Mucosa of descending colon (tissue), 3 donors: ENCODE data around the gene ANKS1B. TPM values are rescaled to one million over a fixed set of nuclear protein-coding genes. Genes with fewer than 3 reads are reported as not detected.

ENCODE experiments used
- ATAC-seq: fragments of 200-7000 bp; cut with Tn5 transposase; one replicate; pipeline ENCODE4 v1.9.1; 2020; ENCODE audit warnings: mild to moderate bottlenecking, moderate library complexity
- DNase-seq, 3 donors: peaks; one replicate each; pipeline ENCODE4 v3.0.0-alpha.2; 2020
- H3K36me3 ChIP-seq: fragments of 200-600 bp; one replicate; pipeline ENCODE4 v1.8.0; 2021; ENCODE audit warnings: low read depth, mild to moderate bottlenecking
- H3K4me1 ChIP-seq: fragments of 200-600 bp; one replicate; pipeline ENCODE4 v1.8.0; 2021; ENCODE audit warnings: low read depth, mild to moderate bottlenecking
- H3K4me3 ChIP-seq: fragments of 200-600 bp; one replicate; pipeline ENCODE4 v1.8.0; 2021; ENCODE audit warnings: mild to moderate bottlenecking
- H3K9me3 ChIP-seq: fragments of 200-600 bp; one replicate; pipeline ENCODE4 v1.8.0; 2021; ENCODE audit warnings: mild to moderate bottlenecking
- intact Hi-C, 2 donors: fragments of 100-400 bp; cut with DNase I in 1 of 2; cut with micrococcal nuclease in 1 of 2; formaldehyde crosslinking; loops; one replicate each; pipeline versions ENCODE4 v1.11.0 to v1.11.1; 2022; cut with DNase I, micrococcal nuclease
- total RNA-seq, 3 donors: library from RNA; stranded (reverse); fragmentation: NEBNext Ultra II Directional in 2 of 3; extraction: Animal tissue kit (Norgen Biotek cat#: 25700) in 2 of 3; gene quantifications; one replicate each; pipeline versions ENCODE4 v1.2.1 to v1.2.4, GENCODE V29; 2021 to 2023
- TF ChIP-seq, protein P1 (sequence below): fragments of 200-600 bp; IDR thresholded peaks from one replicate; pipeline ENCODE4 v1.8.0; 2022; ENCODE audit warnings: antibody characterized with exemption, mild to moderate bottlenecking
- donor health status: DM: no; HTN: no; CAD: no; lungs with moderate emphysema.
- donor health status: DM: no; HTN: no; CAD: no.
- donor health status: DM: no; HTN: yes; CAD: no.

ANKS1B gene
- total RNA-seq, 3 donors from 2014 or later: 1.1 to 22.2 (median 2.3) TPM

DNA sequence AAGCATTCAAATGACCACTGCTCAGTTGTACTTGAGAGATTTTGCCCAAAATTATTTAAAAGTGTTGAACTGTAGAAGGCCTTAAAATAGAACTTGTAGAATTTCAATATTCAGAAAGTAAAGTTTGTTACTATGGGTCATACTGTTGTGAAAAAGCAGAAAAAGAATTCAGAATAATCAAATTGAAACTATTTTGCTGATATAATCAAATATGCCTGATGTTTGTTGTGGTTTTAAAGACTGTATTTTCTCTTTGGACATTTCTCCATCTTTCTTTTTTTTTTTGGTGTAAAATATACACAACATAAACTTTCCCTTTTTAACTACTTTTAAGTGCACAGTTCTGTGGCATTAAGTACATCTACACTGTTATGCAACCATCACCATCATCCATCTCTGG is 964.9 kb downstream of the ANKS1B start:
- Histone ChIP-seq H3K9me3 (no peaks in the 10 kb centered on the region), H3K36me3 (no peaks in the 10 kb centered on the region), H3K4me3 (no peak overlapping the region), H3K4me1 (no peaks in the 10 kb centered on the region)
- DNase-seq (no peak), ATAC-seq (no peak)
- intact Hi-C loops: no loop called here
- TF ChIP-seq, protein P1, sequence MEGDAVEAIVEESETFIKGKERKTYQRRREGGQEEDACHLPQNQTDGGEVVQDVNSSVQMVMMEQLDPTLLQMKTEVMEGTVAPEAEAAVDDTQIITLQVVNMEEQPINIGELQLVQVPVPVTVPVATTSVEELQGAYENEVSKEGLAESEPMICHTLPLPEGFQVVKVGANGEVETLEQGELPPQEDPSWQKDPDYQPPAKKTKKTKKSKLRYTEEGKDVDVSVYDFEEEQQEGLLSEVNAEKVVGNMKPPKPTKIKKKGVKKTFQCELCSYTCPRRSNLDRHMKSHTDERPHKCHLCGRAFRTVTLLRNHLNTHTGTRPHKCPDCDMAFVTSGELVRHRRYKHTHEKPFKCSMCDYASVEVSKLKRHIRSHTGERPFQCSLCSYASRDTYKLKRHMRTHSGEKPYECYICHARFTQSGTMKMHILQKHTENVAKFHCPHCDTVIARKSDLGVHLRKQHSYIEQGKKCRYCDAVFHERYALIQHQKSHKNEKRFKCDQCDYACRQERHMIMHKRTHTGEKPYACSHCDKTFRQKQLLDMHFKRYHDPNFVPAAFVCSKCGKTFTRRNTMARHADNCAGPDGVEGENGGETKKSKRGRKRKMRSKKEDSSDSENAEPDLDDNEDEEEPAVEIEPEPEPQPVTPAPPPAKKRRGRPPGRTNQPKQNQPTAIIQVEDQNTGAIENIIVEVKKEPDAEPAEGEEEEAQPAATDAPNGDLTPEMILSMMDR: no peak

DNA sequence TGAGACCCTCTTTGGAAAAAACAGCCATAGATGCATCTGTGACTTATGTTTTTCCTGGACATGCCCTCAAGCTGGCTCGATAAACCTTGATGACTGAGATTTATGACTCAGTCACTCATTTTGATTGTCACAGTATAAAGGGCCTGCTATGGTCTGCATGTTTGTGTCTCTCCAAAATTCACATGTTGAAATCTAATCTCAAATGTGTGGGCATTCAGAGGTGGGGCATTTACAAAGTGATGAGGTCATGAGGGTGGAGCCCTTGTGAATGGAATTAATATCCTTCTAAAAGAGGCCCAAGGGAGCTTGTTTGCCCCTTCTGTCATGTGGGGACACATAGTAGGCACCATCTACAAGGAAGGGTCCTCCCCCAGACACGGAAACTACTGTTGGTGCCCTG is 966.8 kb downstream of the ANKS1B start:
- no peaks in the 10 kb centered on the region for H3K9me3 ChIP-seq
- H3K36me3 ChIP-seq: no peaks in the 10 kb centered on the region
- H3K4me1 ChIP-seq: no peaks in the 10 kb centered on the region
- TF ChIP-seq, protein P1: no peak
- DNase-seq (no peak), ATAC-seq (no peak)
- intact Hi-C loops: no loop called here
- no peak overlapping the region for H3K4me3 ChIP-seq

DNA sequence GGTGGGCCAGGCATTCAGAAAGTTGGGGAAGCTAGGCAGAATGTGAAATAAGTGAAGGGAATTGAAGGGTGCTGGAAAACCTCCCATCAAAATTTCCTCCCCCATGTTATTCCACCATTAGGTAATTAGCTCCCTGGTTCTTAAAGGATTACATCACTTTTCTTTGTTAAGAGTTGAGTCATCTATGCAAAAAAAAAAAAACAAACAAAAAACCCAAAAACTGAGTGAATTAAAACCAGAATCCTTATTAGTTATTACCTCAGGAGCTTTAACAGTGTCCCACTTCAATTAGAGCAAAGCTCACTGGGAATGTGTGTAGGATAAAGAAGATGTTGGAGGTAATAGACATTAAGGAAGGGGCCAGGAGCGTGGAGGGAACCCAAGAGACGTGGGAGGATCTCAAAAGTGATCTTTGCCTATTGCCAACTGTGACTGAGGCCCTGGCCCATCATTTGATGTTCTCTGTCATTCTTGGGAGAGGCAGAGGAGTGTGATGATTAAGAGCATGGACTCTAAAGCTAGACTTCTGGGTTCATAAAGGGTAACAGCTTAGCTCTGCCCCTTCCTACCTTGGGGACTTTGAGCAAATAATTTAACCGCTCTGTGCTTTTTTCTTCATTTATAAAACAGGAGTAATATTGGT is 975.0 kb downstream of the ANKS1B start:
- ATAC-seq (no peak), DNase-seq (no peak)
- no peak overlapping the region for H3K4me3 ChIP-seq
- intact Hi-C loops: no loop called here
- no peaks in the 10 kb centered on the region for H3K4me1 ChIP-seq
- no peaks in the 10 kb centered on the region for H3K9me3 ChIP-seq
- TF ChIP-seq, protein P1: no peak
- H3K36me3 ChIP-seq: no peaks in the 10 kb centered on the region

DNA sequence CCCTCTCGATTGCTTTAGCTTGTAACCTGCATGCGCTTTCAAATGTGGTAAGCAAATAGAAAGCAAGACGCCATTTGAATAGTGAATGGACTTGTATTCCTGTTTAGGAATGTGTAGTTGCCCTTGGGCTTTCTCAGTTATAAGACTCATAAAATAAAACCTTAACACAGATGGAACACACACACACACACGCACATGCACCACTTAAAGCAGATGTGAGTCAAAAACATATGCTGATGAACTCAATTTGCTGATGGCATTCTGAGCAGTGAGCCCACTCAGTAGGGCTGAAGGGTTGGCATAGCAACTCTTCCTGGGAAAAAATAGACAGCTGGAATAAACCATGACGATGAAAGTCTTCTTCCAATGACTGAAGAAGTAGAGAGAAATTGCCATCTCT is 979.1 kb downstream of the ANKS1B start:
- no peaks in the 10 kb centered on the region for H3K36me3 ChIP-seq
- H3K4me1 ChIP-seq: no peaks in the 10 kb centered on the region
- H3K9me3 ChIP-seq: no peaks in the 10 kb centered on the region
- DNase-seq (no peak), ATAC-seq (no peak)
- H3K4me3 ChIP-seq: no peak overlapping the region
- intact Hi-C loops: no loop called here
- TF ChIP-seq, protein P1: no peak

DNA sequence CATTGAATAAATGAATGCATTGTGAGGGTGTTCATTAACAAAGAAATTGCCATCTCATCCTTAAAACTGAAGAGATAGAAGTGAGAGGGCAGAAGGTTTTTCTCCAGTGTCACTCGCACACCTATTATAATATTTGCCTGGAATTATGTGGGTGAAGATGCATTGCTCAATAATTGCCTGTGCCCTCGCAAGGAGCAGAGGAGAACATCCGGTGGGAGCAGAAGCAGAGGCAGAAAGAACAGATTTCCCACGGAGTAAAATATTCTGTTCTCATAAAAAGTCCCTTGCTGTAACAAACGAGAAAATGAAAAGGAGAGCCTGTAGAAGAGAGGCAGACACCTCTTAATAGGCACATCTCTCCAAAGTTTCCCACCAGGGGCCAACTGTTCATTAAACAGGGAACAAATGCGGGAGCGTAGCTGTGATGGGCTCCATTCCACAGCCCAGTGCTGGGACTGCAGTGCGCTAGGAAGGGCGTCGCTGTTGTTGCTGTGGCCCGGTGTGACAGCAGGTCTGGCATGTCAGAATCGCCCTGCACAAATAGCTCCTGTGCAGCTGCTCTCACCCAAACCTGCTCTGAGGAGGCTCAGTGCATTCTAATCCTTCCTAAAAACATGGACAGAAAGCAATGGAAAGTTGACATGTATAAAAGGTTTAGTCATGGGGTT is 979.8 kb downstream of the ANKS1B start:
- no peaks in the 10 kb centered on the region for H3K36me3 ChIP-seq
- H3K4me1 ChIP-seq: no peaks in the 10 kb centered on the region
- H3K9me3 ChIP-seq: no peaks in the 10 kb centered on the region
- ATAC-seq (no peak), DNase-seq (no peak)
- intact Hi-C loops: no loop called here
- no peak overlapping the region for H3K4me3 ChIP-seq
- TF ChIP-seq, protein P1: no peak
